Heart left ventricle (tissue), 13 donors: ENCODE measurements around the gene ARHGEF28.

Experiments
- CTCF ChIP-seq, 12 donors: fragments of 200-600 bp; sonication (generic) in 4 of 12; IDR thresholded peaks; one replicate each; pipeline versions ENCODE4 v1.5.0 to v1.8.0; 2018 to 2022; ENCODE audit warnings: antibody characterized with exemption in 12 of 12, mild to moderate bottlenecking in 5 of 12
- POLR2A ChIP-seq, 2 donors: fragments of 450-650 bp; IDR thresholded peaks; one replicate each; pipeline ENCODE4 v1.6.1; 2017; ENCODE audit warnings: antibody characterized with exemption in 2 of 2, mild to moderate bottlenecking in 2 of 2, moderate library complexity in 2 of 2
- donor health status: ischemic (EF 13 %, LVEDD 7.1; RV severe dilation, severe dysfunction).
- donor health status: DM: no; HTN: yes; CAD: no.
- donor health status: DM: no; HTN: no; CAD: no.
- donor health status: ischemic (EF 25% LVEDD 6.9; RV normal size, moderate dysfunction).
- donor health status: ischemic (EF 25% LVEDD 5.7; RV mildly dilated, moderate dysfunction).
- donor health status: ischemic (EF 35%, LVEDD 5.7; RV mildly dilated, moderate dysfunction).
- donor health status: nonischemic (EF 11% LVEDD 7.7; RV severe dilation, severe dysfunction).
- donor health status: DM: yes; HTN: yes; CAD: no.
- donor health status: PGD.
- donor health status: ischemic (EF 29% LVEDD 5.4; RV normal size, mild dysfunction).
- donor health status: nonischemic (EF 23%, LVEDD 6.1; RV moderate dilation, normal function).

- TF ChIP-seq CTCF (IDR thresholded peaks at IDR 0.05) = no peak
- TF ChIP-seq POLR2A (IDR thresholded peaks at IDR 0.05) = no peak
These were observed 204.7 kb downstream of the ARHGEF28 start for GRCh38 chr5:73830646-73831045.
